Transverse colon (tissue), 4 donors: ENCODE measurements around the gene COLEC12. TPM values are rescaled to one million over a fixed set of nuclear protein-coding genes. Genes with fewer than 3 reads are reported as not detected.
A peak's percentile ranks its signal among the peaks of the same experiment; 100 is the strongest.

Experiments
- DNase-seq: peaks from one replicate; pipeline ENCODE4 v3.0.0-alpha.2; 2019
- H3K27ac ChIP-seq, 4 donors: fragments of 200-600 bp; sonication (generic); 2 replicates each; pipeline ENCODE4 v1.5.1; 2016 to 2018; ENCODE audit warnings: inconsistent platforms in 4 of 4
- H3K27me3 ChIP-seq: fragments of 200-600 bp; sonication (generic); 2 replicates; pipeline ENCODE4 v1.5.1; 2017; ENCODE audit warnings: inconsistent platforms
- H3K36me3 ChIP-seq, 4 donors: fragments of 200-600 bp; sonication (generic); 2 replicates each; pipeline ENCODE4 v1.5.1; 2017 to 2019; ENCODE audit warnings: inconsistent platforms in 4 of 4
- H3K4me1 ChIP-seq, 4 donors: fragments of 200-600 bp; sonication (generic); 2 replicates each; pipeline ENCODE4 v1.5.1; 2017 to 2020; ENCODE audit warnings: inconsistent platforms in 4 of 4
- H3K4me3 ChIP-seq, 4 donors: fragments of 200-600 bp; sonication (generic); 1 replicate in 1 of 4; 2 replicates in 3 of 4; pipeline versions ENCODE4 v1.5.1 to v1.6.1; 2017 to 2019; ENCODE audit warnings: inconsistent platforms in 4 of 4
- H3K9me3 ChIP-seq, 2 donors: fragments of 200-600 bp; sonication (generic); 2 replicates each; pipeline ENCODE4 v1.5.1; 2017 to 2019; ENCODE audit warnings: inconsistent platforms in 2 of 2
- CTCF ChIP-seq, 5 experiments: fragments of 200-600 bp in 3 of 5; fragments of 450-650 bp in 2 of 5; sonication (generic) in 3 of 5; IDR thresholded peaks; 1 replicate in 2 of 5; 2 replicates in 3 of 5; pipeline ENCODE4 v1.5.1; 2016 to 2017; ENCODE audit warnings: antibody characterized with exemption in 5 of 5, inconsistent platforms in 3 of 5, mild to moderate bottlenecking in 2 of 5, moderate library complexity in 1 of 5
- EP300 ChIP-seq: sonication (generic); formaldehyde crosslinking; IDR thresholded peaks from one replicate; pipeline ENCODE4 v1.6.1; 2017; ENCODE audit warnings: antibody characterized with exemption, low read depth
- POLR2A ChIP-seq: fragments of 450-650 bp; IDR thresholded peaks from one replicate; pipeline ENCODE4 v1.6.1; 2016; ENCODE audit warnings: antibody characterized with exemption, mild to moderate bottlenecking, moderate library complexity
- POLR2AphosphoS5 ChIP-seq, 3 donors: sonication (generic); formaldehyde crosslinking; IDR thresholded peaks; one replicate each; pipeline ENCODE4 v1.6.1; 2016; ENCODE audit warnings: antibody characterized with exemption in 3 of 3
- WGBS, 2 donors: methylation state at CpG; one replicate each; pipeline ENCODE4 v1.1.5; 2018; ENCODE audit warnings: low coverage in 1 of 2; 5-methylcytosine and 5-hydroxymethylcytosine counted together
- in situ Hi-C, 4 donors: fragments of 200-750 bp; cut with MboI; loops; one replicate each; pipeline versions ENCODE4 v1.15.0 to v1.15.1; 2017; ENCODE audit warnings: low sequenced_read_pairs in 3 of 4, low pct_ligation_motif_present in 1 of 4, low pct_unique_long_range_greater_than_20kb in 1 of 4
- intact Hi-C: fragments of 100-400 bp; cut with DNase I; formaldehyde crosslinking; loops from one replicate; pipeline ENCODE4 v1.15.1; 2023; ENCODE audit warnings: low total_unique reads
- total RNA-seq, 4 donors: library from RNA; depleted of rRNA; stranded (reverse); fragments of >200 nt; gene quantifications; one replicate each; pipeline ENCODE4 v1.1.0, GENCODE V29; 2016

Gene COLEC12
- total RNA-seq: 1 to 10 TPM; 1.4 to 7.8 (median 2.8) TPM

GRCh38 chr18:500632-501405, at the start of gene COLEC12:
Gene COLEC12 (minus strand): TSS chr18:500701. CDS start chr18:500514, 187 bp downstream.
- no peaks in the 10 kb centered on the region for H3K36me3 ChIP-seq
- peaks cover 0 to 16% (median 6%) of the 10 kb centered on the region in 4 donors for H3K4me1 ChIP-seq
- H3K9me3 ChIP-seq: no peaks in the 10 kb centered on the region
- in situ Hi-C loops: no loop called here
- peak; percentile 10 for DNase-seq
- WGBS, 2 donors: 7% methylated on average over 31 of the region's 75 CpGs; no CpG with 5 or more reads in 1 of the 2 donors
- peaks cover 38% of the 10 kb centered on the region for H3K27me3 ChIP-seq
- peak within 1 kb of the TSS; percentile 38 to 57 (median 42) for H3K4me3 ChIP-seq
- H3K27ac ChIP-seq: peak within 1 kb of the TSS; percentile 36 to 55 (median 46)
- intact Hi-C loops: no loop called here
- TF ChIP-seq POLR2A: no peak
- TF ChIP-seq CTCF (IDR thresholded peaks at IDR 0.05): no peak
- TF ChIP-seq POLR2AphosphoS5 (IDR thresholded peaks at IDR 0.05): no peak
- TF ChIP-seq EP300: no peak

- Histone ChIP-seq H3K27ac (no peak overlapping the region), H3K4me3 (no peak overlapping the region), H3K27me3 (no peaks in the 10 kb centered on the region), H3K9me3 (no peaks in the 10 kb centered on the region), H3K4me1 (no peaks in the 10 kb centered on the region), H3K36me3 (no peaks in the 10 kb centered on the region)
- in situ Hi-C loops: no loop called here
- intact Hi-C loops: no loop called here
- no peak for DNase-seq
- WGBS, 2 donors: 79 to 88% methylated on average over 3 of the region's 3 CpGs
- no peak for TF ChIP-seq CTCF (IDR thresholded peaks at IDR 0.05)
- TF ChIP-seq POLR2AphosphoS5 (IDR thresholded peaks at IDR 0.05): no peak
- no peak for TF ChIP-seq POLR2A
Measured at GRCh38 chr18:549967-550366, 49.5 kb upstream of the COLEC12 start.

DNA sequence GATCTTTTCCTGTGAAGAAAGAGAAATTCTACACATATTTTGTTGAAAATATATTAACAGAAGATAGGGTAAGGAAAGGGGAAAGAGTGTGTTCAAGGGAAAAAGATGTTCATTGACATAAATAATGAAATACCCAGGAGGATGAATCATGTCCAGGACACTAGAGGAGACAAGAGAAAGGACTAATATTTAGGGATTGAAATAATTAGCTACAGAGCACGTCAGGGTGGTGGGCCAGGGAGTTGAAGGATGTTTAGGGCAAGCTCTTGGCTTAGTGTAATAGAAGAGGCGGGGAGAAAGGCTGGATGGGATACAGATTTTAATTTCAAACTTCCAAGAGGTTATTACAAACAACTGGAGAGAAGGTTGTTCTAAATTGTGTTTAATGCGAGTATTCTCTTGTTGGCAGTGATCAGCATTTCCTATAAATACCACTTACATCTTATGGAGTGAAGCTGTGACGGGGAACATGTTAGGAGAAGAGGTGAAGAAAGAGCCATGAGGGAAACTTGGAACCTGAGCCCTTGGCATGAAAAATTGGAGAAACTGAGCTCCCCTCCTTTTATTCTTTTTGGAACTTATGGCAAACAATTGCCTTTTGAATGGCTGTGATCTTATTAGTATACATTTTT, 43.1 kb upstream of the COLEC12 start:
- H3K4me3 ChIP-seq: no peak overlapping the region
- H3K4me1 ChIP-seq: no peaks in the 10 kb centered on the region
- H3K9me3 ChIP-seq: no peaks in the 10 kb centered on the region
- no peak overlapping the region for H3K27ac ChIP-seq
- TF ChIP-seq POLR2AphosphoS5 (IDR thresholded peaks at IDR 0.05): no peak
- TF ChIP-seq EP300: no peak
- no peak for TF ChIP-seq POLR2A
- no peak for TF ChIP-seq CTCF (IDR thresholded peaks at IDR 0.05)
- no peaks in the 10 kb centered on the region for H3K36me3 ChIP-seq
- no peaks in the 10 kb centered on the region for H3K27me3 ChIP-seq
- DNase-seq: no peak
- intact Hi-C loops (no loop called here), in situ Hi-C loops (no loop called here)
- 60 to 63% methylated on average over 4 of the region's 4 CpGs for WGBS, 2 donors

- Histone ChIP-seq H3K27ac (no peak overlapping the region), H3K36me3 (no peaks in the 10 kb centered on the region), H3K4me3 (no peak overlapping the region), H3K4me1 (no peaks in the 10 kb centered on the region), H3K9me3 (no peaks in the 10 kb centered on the region), H3K27me3 (no peaks in the 10 kb centered on the region)
- WGBS, 2 donors: 47 to 73% methylated on average over 3 to 6 of the region's 6 CpGs
- in situ Hi-C loops (no loop called here), intact Hi-C loops (no loop called here)
- TF ChIP-seq EP300 (no peak), POLR2A (no peak), POLR2AphosphoS5 (IDR thresholded peaks at IDR 0.05) (no peak), CTCF (IDR thresholded peaks at IDR 0.05) (no peak)
- DNase-seq: no peak
Measured at GRCh38 chr18:533995-534601, 33.6 kb upstream of the COLEC12 start.
